HG02763 (cell line): Measurements from ENCODE around the gene NCAPG2.

Experiments used
- ATAC-seq: cut with Tn5 transposase; IDR thresholded peaks from one replicate; pipeline ENCODE4 v1.9.1; 2021; ENCODE audit warnings: mild to moderate bottlenecking, moderate library complexity; ENCODE audit not compliant: unreplicated experiment

NCAPG2 gene

DNA sequence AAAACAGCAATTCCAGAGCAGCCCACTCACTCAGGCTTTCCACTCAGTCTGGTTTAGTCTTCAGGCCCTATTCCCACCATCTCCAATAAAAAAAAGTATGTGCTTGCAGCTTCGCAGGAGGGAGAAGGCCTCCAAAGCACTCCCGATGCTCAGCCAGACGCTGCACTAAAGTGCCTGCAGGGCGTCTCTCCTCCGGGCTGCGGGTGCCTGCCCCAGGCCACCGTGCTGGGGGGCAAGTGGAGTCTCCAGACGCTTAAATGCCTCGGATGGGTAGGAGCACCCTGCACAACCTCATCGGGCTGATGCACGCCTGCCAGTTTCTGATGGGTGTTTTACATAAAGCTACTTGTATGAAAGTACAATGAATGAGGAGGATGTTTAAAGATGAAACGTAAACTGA lies 31.3 kb upstream of the NCAPG2 start:
- ATAC-seq: no peak

DNA sequence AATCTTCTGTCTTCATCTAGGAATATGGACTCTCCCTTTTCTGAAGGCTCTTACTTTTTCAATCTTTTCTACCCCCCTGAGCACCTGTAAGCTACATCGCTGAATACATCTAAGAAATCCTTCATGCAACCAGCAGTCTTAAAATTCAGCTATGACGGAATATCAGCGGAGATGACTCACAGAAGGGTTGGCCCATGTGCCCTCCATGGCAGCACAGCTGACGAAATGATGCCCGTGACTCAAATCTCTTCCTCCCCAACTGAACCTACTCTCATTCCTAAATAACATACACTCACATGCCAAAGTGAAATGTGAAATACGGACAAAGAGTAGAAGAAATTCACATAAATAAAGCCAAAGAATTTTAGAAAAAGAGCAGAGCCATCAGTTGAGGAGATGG lies 30.3 kb upstream of the NCAPG2 start:
- no peak for ATAC-seq

DNA sequence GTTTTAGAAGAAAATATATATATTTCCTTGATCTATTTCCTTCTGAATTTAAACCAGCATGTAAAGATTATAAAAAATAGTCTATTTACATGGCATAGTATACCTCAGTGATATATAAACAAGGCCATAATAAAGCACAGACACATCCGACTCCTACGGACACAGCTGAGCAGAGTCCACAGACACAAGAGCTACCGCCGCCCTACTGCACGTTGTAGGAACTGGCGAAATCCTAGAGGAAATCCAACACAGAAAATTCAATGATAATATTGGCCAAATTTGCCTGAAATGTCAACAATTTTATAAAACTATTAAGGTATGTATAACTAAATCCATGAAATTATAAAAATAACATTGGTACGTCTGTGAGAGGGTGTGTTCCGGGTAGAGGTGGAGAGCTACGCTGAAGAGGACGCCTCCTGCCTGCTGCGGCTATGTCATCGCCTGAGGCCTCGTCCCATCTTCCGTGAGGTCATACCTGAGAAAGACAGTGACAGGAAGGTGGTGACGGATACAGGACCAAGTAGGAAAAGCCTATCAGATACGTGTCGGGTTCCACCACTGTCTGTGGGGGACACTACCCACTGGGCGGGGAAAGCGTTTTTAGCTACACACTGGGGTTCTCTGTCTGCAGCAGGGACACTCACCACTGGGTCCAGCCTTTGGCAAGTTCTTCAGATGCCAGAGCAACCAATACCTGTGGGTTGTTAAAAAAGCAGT lies 29.3 kb upstream of the NCAPG2 start:
- no peak for ATAC-seq

DNA sequence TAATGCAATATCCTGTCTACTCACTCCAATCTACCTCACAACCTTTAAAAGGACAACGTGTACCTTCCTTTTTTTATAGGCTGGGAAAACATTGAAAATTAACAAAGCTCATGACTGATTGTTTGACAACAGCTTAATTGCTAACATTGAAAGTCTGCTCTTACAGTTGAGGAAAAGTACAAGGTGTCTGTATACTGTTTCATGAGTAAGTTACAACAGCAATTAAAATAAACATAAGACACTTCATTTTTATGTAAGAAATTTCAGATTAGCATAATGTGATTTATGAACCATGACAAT lies 28.6 kb upstream of the NCAPG2 start:
- ATAC-seq: no peak

DNA sequence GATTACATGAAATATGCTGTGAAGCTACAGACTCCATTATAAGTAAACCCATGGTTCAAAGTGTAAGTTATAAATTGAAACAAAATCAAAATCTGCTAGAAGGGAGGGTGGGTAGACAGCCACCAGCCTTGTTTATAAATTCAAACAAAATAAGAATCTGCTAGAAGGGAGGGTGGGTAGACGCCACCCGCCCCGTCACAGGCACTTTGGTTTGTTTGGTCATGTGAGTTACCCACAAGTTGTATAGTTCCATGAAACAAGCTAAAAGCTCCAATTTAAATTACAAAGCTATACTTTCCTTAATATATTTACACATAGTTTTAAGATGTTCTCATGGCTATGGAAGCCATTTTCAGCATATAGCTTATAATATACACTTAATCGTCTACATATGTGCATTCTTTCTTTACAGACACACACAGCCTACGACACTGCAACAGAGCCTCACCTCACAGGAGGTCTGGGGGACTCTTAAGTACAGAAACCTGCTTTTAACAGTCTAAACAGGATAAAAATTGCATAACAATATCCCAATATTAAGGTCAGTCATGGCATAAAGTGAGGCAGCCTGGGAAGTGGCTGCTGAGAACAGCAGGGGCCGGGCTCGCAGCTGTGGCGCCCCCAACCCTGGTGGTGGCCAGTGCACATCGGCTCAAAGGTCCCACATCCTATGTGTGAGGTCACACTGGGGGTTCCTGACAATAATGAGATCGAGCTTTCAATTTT lies 28.1 kb upstream of the NCAPG2 start:
- ATAC-seq: no peak

DNA sequence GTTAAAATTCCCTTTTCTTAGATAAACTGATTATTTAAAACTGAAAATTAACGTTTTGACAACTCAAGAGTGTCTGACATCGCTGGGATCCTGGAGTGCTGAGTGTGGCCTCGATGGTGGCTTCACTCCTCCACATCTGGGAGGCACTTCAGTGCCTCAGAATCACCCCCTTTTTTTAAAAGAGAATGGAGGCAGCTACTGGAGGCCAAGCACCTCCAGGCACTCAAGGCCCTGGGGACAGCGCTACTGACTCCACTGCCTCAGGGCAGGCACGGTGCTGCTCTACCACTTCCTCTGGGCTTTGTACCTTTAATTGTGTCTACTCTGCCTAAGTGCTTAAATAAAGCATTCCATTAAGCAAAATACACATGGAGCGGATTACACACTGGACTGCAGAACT lies 27.2 kb upstream of the NCAPG2 start:
- no peak for ATAC-seq

DNA sequence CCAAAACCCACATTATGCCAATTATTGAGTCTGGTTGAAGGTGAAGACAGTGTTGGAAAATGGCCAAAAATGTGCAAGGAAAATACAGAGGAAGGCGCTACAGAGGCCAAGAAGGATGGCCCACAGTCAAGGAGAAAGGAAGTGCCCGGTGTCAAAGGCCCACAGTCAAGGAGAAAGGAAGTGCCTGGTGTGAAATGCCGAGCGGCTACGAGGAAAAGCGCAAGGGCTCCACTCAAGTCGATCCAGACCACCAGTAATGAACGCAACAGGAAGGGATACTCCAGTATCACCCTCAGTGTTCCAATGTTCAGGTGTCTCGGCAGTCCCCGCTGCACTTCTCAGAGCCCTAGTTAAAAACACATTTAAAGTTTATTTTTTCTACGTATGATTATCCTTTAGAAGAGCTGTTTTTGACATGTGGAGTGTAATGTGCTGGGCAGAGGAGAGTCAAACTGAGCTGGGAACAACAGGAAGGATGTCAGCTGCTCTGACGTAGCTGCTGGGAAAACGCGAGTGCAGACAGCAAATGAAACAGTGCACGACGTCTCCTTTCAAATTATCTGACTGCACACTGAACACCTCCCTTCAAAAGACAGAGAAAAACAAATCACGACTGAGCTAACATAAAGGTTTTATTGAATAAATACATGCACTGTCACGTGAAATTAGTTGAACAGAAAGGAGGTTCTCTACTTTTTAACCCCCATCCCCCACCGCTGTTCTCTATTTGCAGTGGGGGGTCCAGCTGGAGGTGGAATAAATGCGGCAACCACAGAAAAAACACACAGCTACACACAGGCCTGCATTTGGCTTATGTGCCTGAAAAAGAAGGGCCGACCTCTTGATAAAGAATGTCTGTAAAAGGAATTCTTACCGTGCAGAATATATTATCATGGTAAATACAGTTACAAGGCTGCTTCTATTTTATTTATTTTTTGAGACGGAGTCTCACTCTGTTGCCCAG lies 26.1 kb upstream of the NCAPG2 start:
- ATAC-seq: no peak

DNA sequence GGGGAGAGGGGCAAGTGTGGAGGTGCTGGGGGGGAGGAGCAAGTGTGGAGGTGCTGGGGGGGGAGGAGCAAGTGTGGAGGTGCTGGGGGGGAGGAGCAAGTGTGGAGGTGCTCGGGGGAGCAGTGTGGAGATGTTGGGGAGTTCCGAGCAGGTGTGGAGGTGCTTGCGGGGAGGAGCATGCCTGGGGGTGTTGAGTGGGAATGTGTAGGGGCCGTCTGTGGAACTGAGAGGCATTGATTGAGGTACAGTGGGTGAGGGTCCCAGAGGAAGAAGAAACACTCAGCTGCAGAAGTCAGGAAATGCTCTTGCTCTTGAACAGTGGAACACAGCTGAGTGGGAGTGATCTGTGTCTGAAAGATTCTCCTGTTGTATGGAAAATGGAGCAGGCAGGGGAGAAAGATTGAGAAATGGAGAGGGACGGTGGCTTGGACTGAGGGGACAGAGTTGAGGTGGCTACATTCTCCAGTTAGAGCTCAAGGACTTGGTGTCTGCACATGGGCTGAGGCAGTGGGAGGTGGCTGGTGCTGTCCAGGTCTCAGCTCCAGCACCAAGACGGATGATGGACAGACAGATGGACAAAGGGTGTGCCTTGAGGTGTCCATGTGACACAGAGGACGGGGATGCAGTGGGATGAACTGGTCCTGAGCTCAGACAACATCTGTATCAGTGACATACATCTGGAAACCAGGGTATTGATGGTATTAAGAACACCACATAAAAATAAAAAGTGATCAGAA lies 25.2 kb upstream of the NCAPG2 start:
- ATAC-seq: no peak

DNA sequence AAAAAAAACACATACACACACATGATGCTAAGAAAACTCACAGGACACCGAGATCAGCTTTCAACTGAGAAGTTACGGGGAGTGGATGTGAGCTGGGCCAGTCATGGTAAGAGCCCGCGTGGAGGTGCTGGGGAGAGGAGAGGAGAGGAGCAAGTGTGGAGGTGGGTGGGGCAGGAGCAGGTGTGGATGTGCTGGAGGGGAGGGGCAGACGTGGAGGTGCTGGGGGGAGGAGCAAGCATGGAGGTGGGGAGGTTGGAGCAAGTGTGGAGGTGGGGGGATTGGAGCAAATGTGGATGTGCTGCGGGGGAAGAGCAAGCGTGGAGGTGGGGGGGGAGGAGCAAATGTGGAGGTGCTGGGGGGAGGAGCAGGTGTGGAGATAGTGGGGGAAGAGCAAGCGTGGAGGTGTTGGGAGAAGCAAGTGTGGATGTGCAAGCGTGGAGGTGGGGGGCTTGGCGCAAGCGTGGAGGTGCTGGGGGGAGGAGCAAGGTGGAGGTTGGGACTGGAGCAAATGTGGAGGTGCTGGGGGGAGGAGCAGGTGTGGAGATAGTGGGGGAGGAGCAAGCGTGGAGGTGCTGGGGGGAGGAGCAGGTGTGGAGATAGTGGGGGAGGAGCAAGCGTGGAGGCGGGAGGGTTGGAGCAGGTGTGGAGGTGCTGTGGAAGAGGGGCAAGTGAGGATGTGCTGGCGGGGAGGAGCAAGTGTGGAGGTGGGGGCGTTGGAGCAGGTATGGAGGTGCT lies 24.5 kb upstream of the NCAPG2 start:
- no peak for ATAC-seq

DNA sequence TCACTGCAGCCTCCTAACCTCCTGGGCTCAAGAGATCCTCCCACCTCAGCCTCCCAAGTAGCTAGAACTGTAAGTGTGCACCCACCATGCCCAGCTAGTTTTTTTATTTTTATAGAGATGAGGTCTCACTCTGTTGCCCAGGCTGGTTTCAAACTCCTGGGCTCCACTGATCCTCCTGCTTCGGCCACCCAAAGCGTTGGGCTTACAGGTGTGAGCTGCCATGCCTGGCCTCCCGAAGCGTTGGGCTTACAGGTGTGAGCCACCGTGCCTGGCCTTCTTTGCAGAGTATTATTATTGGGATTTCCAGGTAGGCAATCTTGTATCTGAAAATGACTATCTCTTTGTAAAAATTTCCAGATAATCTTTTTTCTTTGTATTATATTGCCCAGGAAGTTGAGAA lies 23.1 kb upstream of the NCAPG2 start:
- no peak for ATAC-seq

DNA sequence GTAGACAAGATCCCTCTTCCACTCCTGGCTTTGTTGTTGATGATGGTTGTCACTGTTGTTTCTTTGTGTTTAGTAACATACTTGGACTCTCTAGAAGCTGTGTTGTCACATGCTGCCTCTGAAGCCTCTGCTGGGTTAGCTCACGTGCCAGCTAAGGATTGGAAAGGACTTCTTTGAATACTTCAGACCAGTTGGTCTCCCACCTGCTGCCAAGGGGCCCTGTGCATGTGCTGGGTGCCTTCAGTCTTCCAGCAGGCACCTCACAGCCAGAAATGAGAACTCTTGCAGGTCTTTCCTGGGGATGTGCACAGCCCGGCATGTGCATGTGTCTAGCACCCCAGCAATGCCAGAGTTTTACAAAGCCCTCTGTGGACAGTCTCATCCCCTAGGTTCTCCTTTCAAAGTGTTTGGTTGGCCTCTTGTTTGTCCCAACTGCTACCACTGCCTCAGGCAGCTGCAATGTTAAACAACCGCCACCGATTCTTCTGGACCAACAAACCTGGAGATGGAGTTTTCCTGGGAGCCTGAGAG lies 21.7 kb upstream of the NCAPG2 start:
- no peak for ATAC-seq

DNA sequence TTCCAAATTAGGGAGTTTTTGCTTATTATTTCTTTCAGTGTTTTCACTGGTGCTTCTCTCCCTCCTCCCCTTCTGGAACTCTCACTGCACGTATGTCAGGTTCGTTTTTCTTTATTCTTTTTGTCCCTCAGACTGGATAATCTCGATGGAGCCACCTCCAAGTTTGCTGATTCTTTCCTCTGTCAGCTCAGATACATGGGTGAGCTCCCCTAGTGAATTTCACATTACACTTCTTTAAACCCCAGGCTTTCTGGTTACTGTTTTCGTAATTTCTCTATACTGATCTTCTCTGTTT lies 20.8 kb upstream of the NCAPG2 start:
- ATAC-seq: no peak

DNA sequence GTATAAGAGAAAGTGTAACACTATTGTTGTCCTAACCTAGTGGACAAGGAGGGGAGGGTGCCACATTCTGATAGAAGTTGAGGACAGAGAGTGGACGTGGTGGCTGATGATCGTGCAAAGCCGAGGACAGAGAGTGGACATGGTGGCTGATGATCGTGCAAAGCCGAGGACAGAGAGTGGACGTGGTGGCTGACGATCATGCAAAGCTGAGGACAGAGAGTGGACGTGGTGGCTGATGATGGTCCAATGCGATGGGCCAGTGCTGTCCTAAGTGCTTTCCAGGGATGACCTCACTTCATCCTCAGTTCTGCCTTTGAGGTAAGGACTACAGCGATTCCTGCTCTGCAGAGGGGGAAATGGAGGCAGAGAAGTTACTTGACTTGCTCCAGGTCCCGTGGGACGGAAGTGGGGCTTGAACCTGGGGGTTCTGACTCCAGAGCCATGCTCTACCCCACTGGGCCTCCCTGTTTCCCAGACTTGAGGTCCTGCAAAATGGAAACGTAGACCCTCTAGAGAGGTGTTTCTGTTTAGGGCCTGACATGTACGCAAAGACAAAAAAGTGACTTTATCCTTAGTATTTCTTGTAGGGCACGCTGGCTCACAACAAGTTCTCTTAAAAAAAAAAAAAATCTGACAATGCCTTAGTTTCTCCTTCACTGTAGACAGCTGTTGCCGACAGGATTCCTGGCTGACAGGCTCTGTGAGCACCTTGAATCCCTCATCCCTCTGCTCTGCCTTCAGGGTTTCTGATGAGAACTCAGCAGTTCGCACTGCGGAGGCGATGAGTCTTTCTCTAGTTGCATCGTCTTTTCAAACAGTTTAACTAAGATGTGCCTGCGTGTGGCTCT lies 20.3 kb upstream of the NCAPG2 start:
- no peak for ATAC-seq

DNA sequence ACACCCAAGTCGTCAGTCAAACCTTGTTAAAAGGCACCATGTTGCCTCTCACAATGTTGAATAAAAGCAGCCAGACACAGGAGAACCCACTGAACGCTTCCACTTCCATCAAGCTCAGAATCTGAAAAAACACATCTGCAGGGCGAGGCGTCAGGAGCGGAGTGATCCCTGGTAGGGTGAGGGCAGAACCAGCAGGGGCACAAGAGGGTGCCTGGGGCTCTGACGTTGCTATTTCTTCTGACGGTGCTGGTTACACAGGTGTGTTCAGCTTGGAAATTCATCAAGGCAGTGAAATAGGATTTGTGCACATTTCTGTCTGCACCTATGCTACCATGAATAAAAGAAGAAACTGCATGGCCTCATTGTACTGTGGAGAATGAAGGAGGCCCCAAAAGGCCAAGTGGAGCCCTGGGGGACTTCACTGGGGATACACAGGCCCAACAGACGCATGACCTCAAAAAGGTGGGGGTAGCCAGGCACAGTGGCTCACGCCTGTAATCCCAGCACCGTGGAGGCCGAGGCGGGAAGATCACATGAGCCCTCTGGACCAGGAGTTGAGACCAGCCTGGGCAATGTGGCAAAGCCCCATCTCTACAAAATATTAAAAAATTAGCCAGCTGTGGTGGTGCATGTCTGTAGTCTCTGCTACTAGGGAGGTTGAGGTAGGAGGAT lies 19.2 kb upstream of the NCAPG2 start:
- ATAC-seq: no peak

DNA sequence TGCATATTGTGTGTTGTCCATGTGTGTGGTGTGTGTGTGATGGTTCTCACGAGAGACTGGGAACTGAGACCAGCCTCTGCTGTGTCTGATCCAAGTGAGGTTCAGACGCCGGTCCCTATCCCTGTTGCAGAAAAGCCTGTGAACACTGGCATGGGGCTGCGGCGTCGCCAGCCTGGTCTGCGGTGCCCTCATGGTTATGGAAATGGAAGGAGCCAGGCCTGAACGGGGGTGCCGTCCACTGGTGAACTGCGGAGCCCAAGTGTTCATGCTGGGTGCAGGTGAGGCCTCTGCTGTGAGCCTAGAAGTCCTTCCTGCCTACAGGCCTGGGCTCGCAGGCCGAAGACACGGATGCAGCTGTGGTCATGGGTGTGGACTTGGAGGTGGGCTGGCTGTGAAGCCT lies 18.7 kb upstream of the NCAPG2 start:
- no peak for ATAC-seq

DNA sequence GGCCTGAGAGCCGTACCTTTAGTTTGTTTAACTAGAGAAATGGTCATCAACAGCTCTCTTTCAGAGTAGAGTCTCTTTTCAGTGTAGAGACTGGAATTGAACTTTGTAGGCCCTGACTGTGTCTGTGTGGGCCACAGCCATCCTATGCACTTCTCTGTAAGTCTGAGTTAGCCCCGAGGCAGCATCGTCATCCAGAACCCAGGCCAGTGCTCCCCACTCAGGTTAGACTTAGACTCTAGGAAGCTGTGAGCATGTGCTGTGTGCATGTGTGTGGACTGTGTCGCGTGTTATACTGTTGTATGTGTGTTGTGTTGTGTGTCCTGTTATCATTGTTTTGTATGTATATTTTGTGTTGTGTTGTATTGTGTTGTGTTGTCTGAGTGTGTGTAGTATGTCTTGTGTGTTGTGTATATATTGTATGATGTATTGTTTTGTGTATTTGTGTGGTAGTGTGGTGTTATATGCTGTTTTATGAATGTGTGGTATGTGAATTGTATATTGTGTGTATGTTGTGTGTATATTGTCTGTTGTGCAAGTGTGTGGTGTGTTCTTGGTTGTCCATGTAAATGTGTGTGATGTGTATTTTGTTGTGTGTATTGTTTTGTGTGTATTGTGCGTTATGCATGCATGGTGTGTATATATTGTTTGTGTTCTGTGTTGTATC lies 18.1 kb upstream of the NCAPG2 start:
- no peak for ATAC-seq

DNA sequence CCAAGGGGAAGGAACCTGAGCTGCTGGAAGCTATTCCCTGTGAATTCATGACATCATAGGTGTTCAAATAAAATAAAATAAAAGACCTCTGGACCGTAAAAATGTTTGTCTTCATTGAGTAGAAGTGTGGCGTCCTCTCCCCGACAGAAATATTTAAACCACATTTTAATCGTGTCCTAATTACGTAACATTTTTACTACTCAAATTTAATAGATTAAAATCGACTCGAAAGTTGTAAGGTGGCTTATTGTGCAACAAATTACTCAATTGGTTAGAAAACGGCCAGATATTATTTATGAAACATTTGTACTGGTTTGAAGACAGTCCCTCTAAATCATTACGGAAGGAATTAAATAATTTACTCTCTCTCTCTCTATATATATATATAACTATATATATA lies 15.5 kb upstream of the NCAPG2 start:
- no peak for ATAC-seq

DNA sequence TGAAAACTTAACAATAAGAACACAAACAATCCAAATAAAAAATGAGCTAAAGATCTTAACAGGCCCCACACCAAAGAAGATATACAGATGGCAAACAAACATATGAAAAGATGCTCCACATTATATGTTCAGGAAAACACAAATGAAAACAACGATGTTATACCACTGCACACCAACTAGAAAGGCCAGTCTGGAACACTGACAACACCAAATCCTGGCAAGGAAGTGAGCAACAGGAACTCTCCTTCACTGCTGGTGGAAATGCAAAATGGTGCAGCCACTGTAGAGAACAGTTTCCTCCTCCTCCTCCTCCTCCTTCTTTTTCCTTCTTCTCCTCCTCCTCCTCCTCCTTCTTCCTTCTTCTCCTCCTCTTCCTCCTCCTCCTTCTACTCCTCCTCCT lies 12.2 kb upstream of the NCAPG2 start:
- ATAC-seq: no peak
